SK-N-SH (cell line): ENCODE data around the gene FAM83E. TPM values are rescaled to one million over a fixed set of nuclear protein-coding genes. Genes with fewer than 3 reads are reported as not detected.
A peak's percentile ranks its signal among the peaks of the same experiment; 100 is the strongest.

ENCODE experiments used
- CTCF ChIA-PET: fragments of 300-600, 350-600 bp; formaldehyde crosslinking; extraction: SDS; loops from one replicate; lab custom pipeline; 2021; lab: Yijun Ruan, JAX
- POLR2A ChIA-PET: fragments of 350-600 bp; sonication (Branson Sonifier 250); formaldehyde crosslinking; extraction: SDS; loops from one replicate; lab custom pipeline; 2020; ENCODE audit warnings: antibody characterized with exemption, inconsistent platforms; lab: Yijun Ruan, JAX
- DNase-seq: peaks from one replicate; pipeline ENCODE4 v3.0.0; 2012
- H2AFZ ChIP-seq: fragments of 200-600 bp; sonication (generic); 2 replicates; pipeline ENCODE4 v1.8.1; 2016; ENCODE audit warnings: antibody characterized with exemption, mild to moderate bottlenecking, low read depth
- H3F3A ChIP-seq: fragments of 200-600 bp; sonication (generic); replicated peaks from 2 replicates; pipeline ENCODE3; 2016; ENCODE audit warnings: antibody characterized with exemption, mild to moderate bottlenecking; ENCODE audit not compliant: insufficient read depth
- H3K27ac ChIP-seq, 2 experiments: fragments of 200-500 bp in 1 of 2; fragments of 200-600 bp in 1 of 2; sonication (Bioruptor generic) in 1 of 2; sonication (generic), shearing (Covaris generic) in 1 of 2; 2 replicates each; pipeline versions ENCODE4 v1.5.1 to v1.6.1; 2014 to 2016; ENCODE audit warnings: low read depth in 2 of 2, inconsistent platforms in 1 of 2, low read length in 1 of 2, mild to moderate bottlenecking in 1 of 2, mixed read lengths in 1 of 2
- H3K27me3 ChIP-seq: fragments of 200-600 bp; sonication (generic), shearing (Covaris generic); 2 replicates; pipeline ENCODE4 v1.6.1; 2016; ENCODE audit warnings: mixed run types; ENCODE audit not compliant: insufficient read depth
- H3K36me3 ChIP-seq, 2 experiments: fragments of 200-500 bp in 1 of 2; fragments of 200-600 bp in 1 of 2; sonication (Bioruptor generic) in 1 of 2; sonication (generic) in 1 of 2; replicated peaks in 1 of 2; 2 replicates each; pipeline versions ENCODE3 to v1.5.1; 2014 to 2016; ENCODE audit warnings: low read length in 1 of 2, mild to moderate bottlenecking in 1 of 2; ENCODE audit not compliant: insufficient read depth in 2 of 2, control insufficient read depth in 1 of 2
- H3K4me1 ChIP-seq, 2 experiments: fragments of 200-500 bp in 1 of 2; fragments of 200-600 bp in 1 of 2; sonication (Bioruptor generic) in 1 of 2; sonication (generic), shearing (Covaris generic) in 1 of 2; 2 replicates each; pipeline versions ENCODE4 v1.5.1 to v1.6.1; 2014 to 2016; ENCODE audit warnings: low read depth in 1 of 2, low read length in 1 of 2, mixed run types in 1 of 2; ENCODE audit not compliant: insufficient read depth in 2 of 2, control insufficient read depth in 1 of 2
- H3K4me2 ChIP-seq: fragments of 200-600 bp; sonication (generic), shearing (Covaris generic); 2 replicates; pipeline ENCODE4 v1.6.1; 2017; ENCODE audit warnings: mixed run types
- H3K4me3 ChIP-seq, 2 experiments: fragments of 200-500 bp in 1 of 2; fragments of 200-600 bp in 1 of 2; sonication (Bioruptor generic) in 1 of 2; sonication (generic), shearing (Covaris generic) in 1 of 2; 2 replicates each; pipeline versions ENCODE4 v1.5.1 to v1.8.1; 2014 to 2016; ENCODE audit warnings: low read depth in 2 of 2, inconsistent platforms in 1 of 2, low read length in 1 of 2, mild to moderate bottlenecking in 1 of 2, mixed read lengths in 1 of 2, moderate library complexity in 1 of 2
- H3K79me2 ChIP-seq: fragments of 200-600 bp; sonication (generic); 2 replicates; pipeline ENCODE4 v1.8.1; 2017; ENCODE audit warnings: mild to moderate bottlenecking; ENCODE audit not compliant: insufficient read depth
- H3K9ac ChIP-seq: fragments of 200-600 bp; sonication (generic); 2 replicates; pipeline ENCODE4 v1.6.1; 2017; ENCODE audit warnings: mixed run types
- H3K9me2 ChIP-seq: fragments of 200-600 bp; sonication (generic); 2 replicates; pipeline ENCODE4 v1.6.1; 2017; ENCODE audit warnings: mixed run types
- H3K9me3 ChIP-seq: fragments of 200-600 bp; sonication (generic); 2 replicates; pipeline ENCODE4 v1.6.1; 2017; ENCODE audit warnings: mixed run types, mild to moderate bottlenecking, moderate library complexity
- H4K20me1 ChIP-seq: fragments of 200-600 bp; sonication (generic); 2 replicates; pipeline ENCODE4 v1.6.1; 2017; ENCODE audit warnings: mild to moderate bottlenecking, mixed run types; ENCODE audit not compliant: insufficient read depth
- CHD2 ChIP-seq: fragments of 150-350 bp; IDR thresholded peaks from 2 replicates; pipeline ENCODE4 v1.6.1; 2018; ENCODE audit warnings: low read length; ENCODE audit not compliant: partially characterized antibody
- ELF1 ChIP-seq: IDR thresholded peaks from 2 replicates; pipeline ENCODE4 v1.4.0; 2012
- EP300 ChIP-seq, 2 experiments: IDR thresholded peaks; 2 replicates each; pipeline versions ENCODE4 v1.4.0 to v1.6.1; 2012; ENCODE audit warnings: borderline replicate concordance in 1 of 2, low read depth in 1 of 2, low read length in 1 of 2
- FOSL2 ChIP-seq: IDR thresholded peaks from 2 replicates; pipeline ENCODE4 v1.4.0; 2012; ENCODE audit warnings: low read depth, mild to moderate bottlenecking, moderate library complexity, borderline replicate concordance
- FOXJ3 ChIP-seq: sonication (generic); formaldehyde crosslinking; IDR thresholded peaks from 2 replicates; pipeline ENCODE4 v1.5.1; 2020; ENCODE audit warnings: mild to moderate bottlenecking, missing genetic modification reagents
- FOXM1 ChIP-seq: IDR thresholded peaks from 2 replicates; pipeline ENCODE4 v1.4.0; 2012; ENCODE audit warnings: low read depth, mild to moderate bottlenecking
- MEF2A ChIP-seq: IDR thresholded peaks from 2 replicates; pipeline ENCODE4 v1.4.0; 2012; ENCODE audit warnings: low read depth, borderline replicate concordance
- MXI1 ChIP-seq: IDR thresholded peaks from 2 replicates; pipeline ENCODE4 v1.6.1; 2012; ENCODE audit warnings: mild to moderate bottlenecking, low read depth, low read length, improper control_type of control experiment
- RAD21 ChIP-seq: IDR thresholded peaks from 2 replicates; pipeline ENCODE4 v1.6.1; 2012; ENCODE audit warnings: mild to moderate bottlenecking, low read length
- RCOR1 ChIP-seq: fragments of 150-350 bp; IDR thresholded peaks from 2 replicates; pipeline ENCODE4 v1.6.1; 2017; ENCODE audit warnings: antibody characterized with exemption, low read length
- RFX5 ChIP-seq: IDR thresholded peaks from 2 replicates; pipeline ENCODE4 v1.6.1; 2012; ENCODE audit warnings: mild to moderate bottlenecking, improper control_type of control experiment, low read length
- RXRA ChIP-seq: IDR thresholded peaks from 2 replicates; pipeline ENCODE4 v1.4.0; 2012; ENCODE audit warnings: low read depth, mild to moderate bottlenecking, borderline replicate concordance
- SIN3A ChIP-seq: IDR thresholded peaks from 2 replicates; pipeline ENCODE4 v1.6.1; 2012; ENCODE audit warnings: low read depth, mild to moderate bottlenecking, low read length, moderate library complexity, borderline replicate concordance
- SMC3 ChIP-seq: IDR thresholded peaks from 2 replicates; pipeline ENCODE4 v1.6.1; 2012; ENCODE audit warnings: low read depth, low read length, improper control_type of control experiment
- TAF1 ChIP-seq: IDR thresholded peaks from 2 replicates; pipeline ENCODE4 v1.6.1; 2012; ENCODE audit warnings: low read depth, mild to moderate bottlenecking, low read length, moderate library complexity, borderline replicate concordance
- TEAD4 ChIP-seq: IDR thresholded peaks from 2 replicates; pipeline ENCODE4 v1.4.0; 2012; ENCODE audit warnings: mild to moderate bottlenecking, borderline replicate concordance; ENCODE audit not compliant: insufficient read depth
- WGBS: methylation state at CpG from one replicate; pipeline ENCODE4 v1.1.6; 2017; ENCODE audit warnings: low lambda C conversion rate; 5-methylcytosine and 5-hydroxymethylcytosine counted together
- polyA plus RNA-seq, 3 experiments: library from polyadenylated mRNA; depleted of rRNA; stranded (reverse); fragments of >200 nt; gene quantifications; 2 replicates each; pipeline ENCODE4 v1.2.3, GENCODE V29; 2012
- TF ChIP-seq, protein P1 (sequence below): fragments of 150-350 bp; IDR thresholded peaks from 2 replicates; pipeline ENCODE4 v1.6.1; 2016; ENCODE audit warnings: mild to moderate bottlenecking, low read depth, low read length
- TF ChIP-seq, protein P2 (sequence below): IDR thresholded peaks from 2 replicates; pipeline ENCODE4 v1.4.0; 2012; ENCODE audit warnings: low read depth
- TF ChIP-seq, protein P3 (sequence below): IDR thresholded peaks from 2 replicates; pipeline ENCODE4 v1.4.0; 2012; ENCODE audit warnings: low read depth, borderline replicate concordance
- TF ChIP-seq, protein P4 (sequence below): IDR thresholded peaks from 2 replicates; pipeline ENCODE4 v1.6.1; 2012; ENCODE audit warnings: mild to moderate bottlenecking, low read depth, low read length, moderate library complexity

The FAM83E gene
- polyA plus RNA-seq, 1 of the 3 experiments (the other 2 are of a cell fraction), result 0.44 TPM

DNA sequence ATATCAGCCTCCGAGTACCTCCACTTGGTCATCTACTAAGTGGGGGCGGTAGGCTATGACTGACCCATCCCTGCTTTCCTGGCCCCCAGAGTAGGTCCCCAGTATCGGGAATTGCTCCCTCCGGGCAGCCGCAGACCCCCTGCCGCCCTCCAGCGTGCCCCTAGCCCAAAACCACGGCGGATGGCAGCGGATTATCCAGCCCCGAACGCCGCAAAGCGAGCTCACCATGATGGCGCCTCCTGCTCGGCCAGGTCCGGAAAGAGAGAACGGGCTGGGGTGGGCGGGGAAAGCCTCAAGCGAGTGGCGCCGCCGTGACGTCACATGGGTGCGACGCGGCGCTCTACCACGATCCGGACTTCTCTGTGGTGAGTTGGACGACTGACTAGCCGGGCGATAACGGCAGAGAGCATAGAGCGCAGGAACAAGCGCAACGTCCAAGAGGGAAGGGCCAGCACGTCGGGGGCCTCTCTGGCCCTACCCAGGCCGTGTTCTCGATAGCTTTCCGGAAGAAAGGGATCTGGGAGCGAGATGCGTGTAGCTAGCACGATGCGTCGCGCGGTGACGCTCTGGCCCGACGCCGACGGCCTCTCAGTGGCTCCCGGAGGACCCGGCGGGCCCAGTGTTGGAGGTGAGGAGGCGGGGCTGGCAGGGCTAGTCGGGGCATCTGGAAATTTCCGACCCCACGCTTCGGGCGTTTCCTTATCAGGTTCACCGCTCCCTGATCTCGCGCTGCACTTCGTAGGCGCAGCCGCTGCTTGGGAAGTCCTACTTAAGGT lies 4.2 kb upstream of the FAM83E start, which contains the start of the genes RPL18 and SPHK2 (continued):
- TF ChIP-seq, protein P1, sequence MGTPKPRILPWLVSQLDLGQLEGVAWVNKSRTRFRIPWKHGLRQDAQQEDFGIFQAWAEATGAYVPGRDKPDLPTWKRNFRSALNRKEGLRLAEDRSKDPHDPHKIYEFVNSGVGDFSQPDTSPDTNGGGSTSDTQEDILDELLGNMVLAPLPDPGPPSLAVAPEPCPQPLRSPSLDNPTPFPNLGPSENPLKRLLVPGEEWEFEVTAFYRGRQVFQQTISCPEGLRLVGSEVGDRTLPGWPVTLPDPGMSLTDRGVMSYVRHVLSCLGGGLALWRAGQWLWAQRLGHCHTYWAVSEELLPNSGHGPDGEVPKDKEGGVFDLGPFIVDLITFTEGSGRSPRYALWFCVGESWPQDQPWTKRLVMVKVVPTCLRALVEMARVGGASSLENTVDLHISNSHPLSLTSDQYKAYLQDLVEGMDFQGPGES, result no peak
- TF ChIP-seq MXI1 (peak; percentile 75; the same call in 1 of the 2 replicates), SIN3A (0 out of 2 replicates have a peak, but pooled peaks have one; percentile 57), RAD21 (0 out of 2 replicates have a peak, but pooled peaks have one; percentile 14), RFX5 (no peak), FOXJ3 (CRISPR knock-in tag) (peak; percentile 86), TAF1 (peak; percentile 97), RCOR1 (peak; percentile 93), MEF2A (peak; percentile 15; the same call in 1 of the 2 replicates), EP300 (IDR thresholded peaks at IDR 0.05; ENCODE audit: borderline replicate concordance in 1 of 2, low read depth in 1 of 2, low read length in 1 of 2) (peak; percentile 31 to 62; a peak in 1 of 4 replicates)
- TF ChIP-seq, protein P2, sequence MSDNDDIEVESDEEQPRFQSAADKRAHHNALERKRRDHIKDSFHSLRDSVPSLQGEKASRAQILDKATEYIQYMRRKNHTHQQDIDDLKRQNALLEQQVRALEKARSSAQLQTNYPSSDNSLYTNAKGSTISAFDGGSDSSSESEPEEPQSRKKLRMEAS, result peak; percentile 90
- TF ChIP-seq, protein P3, sequence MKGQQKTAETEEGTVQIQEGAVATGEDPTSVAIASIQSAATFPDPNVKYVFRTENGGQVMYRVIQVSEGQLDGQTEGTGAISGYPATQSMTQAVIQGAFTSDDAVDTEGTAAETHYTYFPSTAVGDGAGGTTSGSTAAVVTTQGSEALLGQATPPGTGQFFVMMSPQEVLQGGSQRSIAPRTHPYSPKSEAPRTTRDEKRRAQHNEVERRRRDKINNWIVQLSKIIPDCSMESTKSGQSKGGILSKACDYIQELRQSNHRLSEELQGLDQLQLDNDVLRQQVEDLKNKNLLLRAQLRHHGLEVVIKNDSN, result no peak

DNA sequence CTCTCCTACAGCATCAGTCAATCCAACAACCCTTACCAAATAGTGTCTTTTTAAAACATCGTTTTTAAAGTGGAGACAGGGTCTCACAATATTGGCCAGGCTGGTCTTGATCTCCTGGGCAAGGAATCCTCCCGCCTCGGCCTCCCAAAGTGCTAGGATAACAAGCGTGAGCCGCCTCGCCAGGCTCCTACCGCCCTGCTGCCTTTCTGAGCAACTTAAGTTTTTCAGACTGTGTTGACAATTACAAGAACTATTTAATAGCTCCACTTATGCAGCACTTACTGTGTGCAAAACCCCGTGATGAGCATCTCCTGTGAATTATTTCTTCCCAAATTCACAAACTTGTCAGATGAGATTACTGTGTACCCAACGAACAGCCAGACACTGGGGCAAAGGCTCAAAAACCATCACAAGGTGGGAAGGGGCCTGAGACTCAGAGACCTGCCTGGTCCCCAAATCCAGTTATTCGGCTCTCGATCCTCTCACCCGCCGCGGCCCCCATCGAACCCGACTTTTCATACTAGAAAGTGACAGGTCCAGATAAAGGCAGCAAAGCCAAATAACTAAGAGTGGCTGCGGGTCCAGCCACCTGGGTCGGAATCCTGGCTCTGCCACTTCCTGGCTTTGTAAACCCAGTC lies 3.5 kb upstream of the FAM83E start:
- under 1% methylated on average over 18 of the region's 18 CpGs for WGBS
- no peak overlapping the region for H2AFZ ChIP-seq
- CTCF ChIA-PET, result interaction anchor here (1.0 to 3.7 kb wide), 5 partner anchors 10 to 121 kb away, joined by 3 to 26 read pairs (median 4); no protein-coding TSS in a partner anchor

More for the DNA sequence above, 3.5 kb upstream of the FAM83E start:
- no peaks in the 10 kb centered on the region for H3K9me3 ChIP-seq
- H3K36me3 ChIP-seq, result peaks cover 32 to 33% of the 10 kb centered on the region in 2 experiments
- peaks cover 38% of the 10 kb centered on the region for H3K79me2 ChIP-seq
- H3K9me2 ChIP-seq, result no peaks in the 10 kb centered on the region
- peak overlapping the region; percentile 93 to 99 for H3K4me3 ChIP-seq
- peaks cover 39% of the 10 kb centered on the region for H4K20me1 ChIP-seq
- no peak for DNase-seq
- H3K27ac ChIP-seq, result peak overlapping the region; percentile 74 to 92
- H3K27me3 ChIP-seq, result no peaks in the 10 kb centered on the region
- TF ChIP-seq TEAD4 (no peak), ELF1 (no peak), FOXM1 (no peak), TAF1 (no peak), MXI1 (no peak), CHD2 (no peak), RXRA (no peak), SMC3 (no peak), RAD21 (no peak), FOSL2 (no peak)
- TF ChIP-seq, protein P1, result no peak
- TF ChIP-seq, protein P4, sequence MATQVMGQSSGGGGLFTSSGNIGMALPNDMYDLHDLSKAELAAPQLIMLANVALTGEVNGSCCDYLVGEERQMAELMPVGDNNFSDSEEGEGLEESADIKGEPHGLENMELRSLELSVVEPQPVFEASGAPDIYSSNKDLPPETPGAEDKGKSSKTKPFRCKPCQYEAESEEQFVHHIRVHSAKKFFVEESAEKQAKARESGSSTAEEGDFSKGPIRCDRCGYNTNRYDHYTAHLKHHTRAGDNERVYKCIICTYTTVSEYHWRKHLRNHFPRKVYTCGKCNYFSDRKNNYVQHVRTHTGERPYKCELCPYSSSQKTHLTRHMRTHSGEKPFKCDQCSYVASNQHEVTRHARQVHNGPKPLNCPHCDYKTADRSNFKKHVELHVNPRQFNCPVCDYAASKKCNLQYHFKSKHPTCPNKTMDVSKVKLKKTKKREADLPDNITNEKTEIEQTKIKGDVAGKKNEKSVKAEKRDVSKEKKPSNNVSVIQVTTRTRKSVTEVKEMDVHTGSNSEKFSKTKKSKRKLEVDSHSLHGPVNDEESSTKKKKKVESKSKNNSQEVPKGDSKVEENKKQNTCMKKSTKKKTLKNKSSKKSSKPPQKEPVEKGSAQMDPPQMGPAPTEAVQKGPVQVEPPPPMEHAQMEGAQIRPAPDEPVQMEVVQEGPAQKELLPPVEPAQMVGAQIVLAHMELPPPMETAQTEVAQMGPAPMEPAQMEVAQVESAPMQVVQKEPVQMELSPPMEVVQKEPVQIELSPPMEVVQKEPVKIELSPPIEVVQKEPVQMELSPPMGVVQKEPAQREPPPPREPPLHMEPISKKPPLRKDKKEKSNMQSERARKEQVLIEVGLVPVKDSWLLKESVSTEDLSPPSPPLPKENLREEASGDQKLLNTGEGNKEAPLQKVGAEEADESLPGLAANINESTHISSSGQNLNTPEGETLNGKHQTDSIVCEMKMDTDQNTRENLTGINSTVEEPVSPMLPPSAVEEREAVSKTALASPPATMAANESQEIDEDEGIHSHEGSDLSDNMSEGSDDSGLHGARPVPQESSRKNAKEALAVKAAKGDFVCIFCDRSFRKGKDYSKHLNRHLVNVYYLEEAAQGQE, result no peak
- TF ChIP-seq, protein P2, result no peak
- POLR2A ChIA-PET, result interaction anchor here (0.6 to 1.7 kb wide), 7 partner anchors 9 to 161 kb away, joined by 3 to 17 read pairs (median 4); no protein-coding TSS in a partner anchor
- H3K9ac ChIP-seq, result peak overlapping the region; percentile 99
- H3K4me1 ChIP-seq, result peaks cover 14 to 44% of the 10 kb centered on the region in 2 experiments; a peak in 3 of 4 replicates
- peak overlapping the region; percentile 91 for H3K4me2 ChIP-seq
- H3F3A ChIP-seq, result peaks cover 59% of the 10 kb centered on the region
